GM23338 (cell line): ENCODE results near the gene STX17. TPM values are rescaled to one million over a fixed set of nuclear protein-coding genes. Genes with fewer than 3 reads are reported as not detected.

Experiments used
- ATAC-seq: fragments of 200-7000 bp; cut with Tn5 transposase; 3 replicates; pipeline ENCODE4 v1.9.1; 2020
- DNase-seq: peaks from one replicate; pipeline ENCODE4 v3.0.0-alpha.2; 2015; ENCODE audit warnings: low spot score
- H2AFZ ChIP-seq: fragments of 200-600 bp; sonication (generic); 2 replicates; pipeline ENCODE4 v1.8.0; 2016; ENCODE audit warnings: antibody characterized with exemption, mild to moderate bottlenecking, moderate library complexity
- H3F3A ChIP-seq: fragments of 200-600 bp; sonication (generic); replicated peaks from 2 replicates; pipeline ENCODE4 v1.8.0; 2017; ENCODE audit warnings: antibody characterized with exemption, mixed run types, low read depth
- H3K27ac ChIP-seq: fragments of 200-600 bp; sonication (generic); 2 replicates; pipeline ENCODE4 v1.6.1; 2016; ENCODE audit warnings: low read depth
- H3K27me3 ChIP-seq: fragments of 200-600 bp; sonication (generic); 2 replicates; pipeline ENCODE4 v1.8.0; 2016; ENCODE audit warnings: mild to moderate bottlenecking, mixed run types, moderate library complexity; ENCODE audit not compliant: insufficient read depth
- H3K36me3 ChIP-seq: fragments of 200-600 bp; sonication (generic); 2 replicates; pipeline ENCODE4 v1.8.0; 2016; ENCODE audit warnings: mild to moderate bottlenecking; ENCODE audit not compliant: insufficient read depth
- H3K4me1 ChIP-seq: fragments of 200-600 bp; sonication (generic); 2 replicates; pipeline ENCODE4 v1.8.0; 2016; ENCODE audit warnings: mild to moderate bottlenecking, moderate library complexity; ENCODE audit not compliant: insufficient read depth
- H3K4me2 ChIP-seq: fragments of 200-600 bp; sonication (generic); 2 replicates; pipeline ENCODE4 v1.7.1; 2017; ENCODE audit warnings: mixed run types
- H3K4me3 ChIP-seq: fragments of 200-600 bp; sonication (generic); 2 replicates; pipeline ENCODE4 v1.6.1; 2016; ENCODE audit warnings: mixed run types
- H3K79me2 ChIP-seq: fragments of 200-600 bp; sonication (generic); replicated peaks from 2 replicates; pipeline ENCODE4 v1.8.0; 2017; ENCODE audit warnings: mild to moderate bottlenecking; ENCODE audit not compliant: insufficient read depth
- H3K9me2 ChIP-seq: fragments of 200-600 bp; sonication (generic); 2 replicates; pipeline ENCODE4 v1.8.0; 2017; ENCODE audit not compliant: insufficient read depth
- H4K20me1 ChIP-seq: fragments of 200-600 bp; sonication (generic); replicated peaks from 2 replicates; pipeline ENCODE4 v1.8.0; 2017; ENCODE audit warnings: mild to moderate bottlenecking; ENCODE audit not compliant: insufficient read depth
- H3K27ac Mint-ChIP-seq: 2 replicates; pipeline ENCODE4 v1.8.0; 2020; ENCODE audit warnings: inconsistent platforms, mild to moderate bottlenecking, moderate library complexity, mixed read lengths
- H3K27me3 Mint-ChIP-seq: 3 replicates; pipeline ENCODE4 v1.8.0; 2022; ENCODE audit warnings: low read depth, mild to moderate bottlenecking, moderate library complexity, mixed read lengths, inconsistent platforms; ENCODE audit not compliant: insufficient read depth, poor library complexity
- H3K36me3 Mint-ChIP-seq: 3 replicates; pipeline ENCODE4 v1.8.0; 2021; ENCODE audit warnings: low read depth, mild to moderate bottlenecking, inconsistent platforms, moderate library complexity, mixed read lengths
- H3K4me1 Mint-ChIP-seq: 3 replicates; pipeline ENCODE4 v1.8.0; 2020; ENCODE audit warnings: mild to moderate bottlenecking, inconsistent platforms, mixed read lengths
- H3K4me3 Mint-ChIP-seq: 3 replicates; pipeline ENCODE4 v1.8.0; 2021; ENCODE audit warnings: moderate library complexity, mild to moderate bottlenecking, inconsistent platforms, mixed read lengths
- H3K9me3 Mint-ChIP-seq: 3 replicates; pipeline ENCODE4 v1.8.0; 2020; ENCODE audit warnings: moderate library complexity, mild to moderate bottlenecking, inconsistent platforms, mixed read lengths
- CREB1 ChIP-seq: fragments of 250-450 bp; sonication (Bioruptor Pico); IDR thresholded peaks from 2 replicates; pipeline ENCODE4 v1.5.0; 2020; ENCODE audit warnings: low read depth, mild to moderate bottlenecking, moderate library complexity
- CTCF ChIP-seq, 2 experiments: fragments of 200-600 bp in 1 of 2; sonication (generic) in 1 of 2; conservative IDR thresholded peaks; 2 replicates each; pipeline versions ENCODE4 v1.5.1 to v1.6.1; 2016 to 2017; ENCODE audit warnings: antibody characterized with exemption in 2 of 2, low read depth in 2 of 2, mild to moderate bottlenecking in 2 of 2, moderate library complexity in 1 of 2
- ETS1 ChIP-seq: IDR thresholded peaks from 2 replicates; pipeline ENCODE4 v1.6.1; 2016; ENCODE audit warnings: antibody characterized with exemption
- EZH2 ChIP-seq: fragments of 200-600 bp; sonication (generic); IDR thresholded peaks from one replicate; pipeline ENCODE4 v1.8.0; 2017; ENCODE audit warnings: antibody characterized with exemption, mild to moderate bottlenecking, low read depth; ENCODE audit not compliant: unreplicated experiment
- EZH2phosphoT487 ChIP-seq: fragments of 200-600 bp; sonication (generic); IDR thresholded peaks from one replicate; pipeline ENCODE4 v1.8.1; 2018; ENCODE audit warnings: antibody characterized with exemption; ENCODE audit not compliant: unreplicated experiment
- JUNB ChIP-seq: IDR thresholded peaks from one replicate; pipeline ENCODE4 v1.6.1; 2016; ENCODE audit warnings: antibody characterized with exemption; ENCODE audit not compliant: unreplicated experiment
- NANOG ChIP-seq: IDR thresholded peaks from 2 replicates; pipeline ENCODE4 v1.6.1; 2016; ENCODE audit warnings: antibody characterized with exemption, borderline replicate concordance
- POLR2AphosphoS5 ChIP-seq: IDR thresholded peaks from 2 replicates; pipeline ENCODE4 v1.6.1; 2016; ENCODE audit warnings: antibody characterized with exemption, low read depth
- REST ChIP-seq: IDR thresholded peaks from one replicate; pipeline ENCODE4 v1.6.1; 2018; ENCODE audit warnings: antibody characterized with exemption; ENCODE audit not compliant: unreplicated experiment
- STAT1 ChIP-seq: IDR thresholded peaks from one replicate; pipeline ENCODE4 v1.6.1; 2016; ENCODE audit warnings: antibody characterized with exemption; ENCODE audit not compliant: unreplicated experiment
- ZNF114 ChIP-seq: fragments of 250-450 bp; sonication (Bioruptor Pico); IDR thresholded peaks from 2 replicates; pipeline ENCODE4 v1.5.0; 2020; ENCODE audit warnings: mild to moderate bottlenecking, moderate library complexity
- ZNF331 ChIP-seq: fragments of 250-450 bp; sonication (Bioruptor Pico); IDR thresholded peaks from 2 replicates; pipeline ENCODE4 v1.5.0; 2020; ENCODE audit warnings: low read depth, mild to moderate bottlenecking, moderate library complexity
- ZNF462 ChIP-seq: fragments of 250-450 bp; sonication (Bioruptor Pico); IDR thresholded peaks from 2 replicates; pipeline ENCODE4 v1.5.0; 2020; ENCODE audit warnings: mild to moderate bottlenecking, moderate library complexity
- polyA plus RNA-seq: library from polyadenylated mRNA; unstranded; fragments of >200 nt; fragmentation: Nextera tagmentation; extraction: Ambion mirVana; gene quantifications from 2 replicates; pipeline ENCODE4 v1.2.1, GENCODE V29; 2016
- total RNA-seq: library from RNA; depleted of rRNA; stranded (reverse); fragments of >200 nt; shearing (Covaris generic); gene quantifications from 2 replicates; pipeline ENCODE4 v1.2.3, GENCODE V29; 2014

Gene STX17
- total and polyA plus RNA-seq, 2 experiments from 2014 or later, result 12.9 to 24.2 TPM

- no peak overlapping the region for H3K4me3 Mint-ChIP-seq
- no peaks in the 10 kb centered on the region for H3K9me3 Mint-ChIP-seq
- no peaks in the 10 kb centered on the region for H4K20me1 ChIP-seq
- peaks cover 14% of the 10 kb centered on the region for H3K4me1 Mint-ChIP-seq
- H3F3A ChIP-seq, result no peaks in the 10 kb centered on the region
- H3K27ac Mint-ChIP-seq, result no peak overlapping the region
- no peak for DNase-seq
- H3K36me3 ChIP-seq, result no peaks in the 10 kb centered on the region
- H3K4me1 ChIP-seq, result no peaks in the 10 kb centered on the region
- H3K27me3 ChIP-seq, result no peaks in the 10 kb centered on the region
- peaks cover 4% of the 10 kb centered on the region for H3K27me3 Mint-ChIP-seq
- H3K4me3 ChIP-seq, result no peak overlapping the region
- no peak for TF ChIP-seq ZNF114 (CRISPR knock-in tag)
- TF ChIP-seq EZH2, result no peak
- TF ChIP-seq STAT1, result no peak
- no peak for TF ChIP-seq CTCF (conservative IDR thresholded peaks at IDR 0.05; ENCODE audit: low read depth in 2 of 2)
- no peak for TF ChIP-seq NANOG
- no peak for TF ChIP-seq JUNB
- TF ChIP-seq EZH2phosphoT487, result no peak
- no peak for TF ChIP-seq ETS1
- no peak for TF ChIP-seq ZNF462 (CRISPR knock-in tag)
- TF ChIP-seq CREB1 (CRISPR knock-in tag), result no peak
- no peak for TF ChIP-seq POLR2AphosphoS5
- no peak for TF ChIP-seq ZNF331 (CRISPR knock-in tag)
- TF ChIP-seq REST, result no peak
- no peak overlapping the region for H2AFZ ChIP-seq
- H3K79me2 ChIP-seq, result no peaks in the 10 kb centered on the region
- H3K36me3 Mint-ChIP-seq, result no peaks in the 10 kb centered on the region
- ATAC-seq, result peak; percentile 31; the same call in 2 of the 3 replicates
- no peak overlapping the region for H3K4me2 ChIP-seq
- 0 out of 2 replicates have a peak, but pooled peaks cover 3% of the 10 kb centered on the region for H3K9me2 ChIP-seq
- H3K27ac ChIP-seq, result no peak overlapping the region
These were observed 40.1 kb upstream of the STX17 start for GRCh38 chr9:99866398-99866797.
